Activated CD8-positive, alpha-beta memory T cell treated with anti-CD3 and anti-CD28 coated beads, Interleukin-2, amount 50 U/mL, for 1 hour (primary cell): ENCODE data around the gene HSD3B2.

ENCODE experiments used
- DNase-seq: peaks from one replicate; pipeline ENCODE4 v3.0.0-alpha.2; 2020; ENCODE audit errors: extremely low read depth

The HSD3B2 gene

DNA sequence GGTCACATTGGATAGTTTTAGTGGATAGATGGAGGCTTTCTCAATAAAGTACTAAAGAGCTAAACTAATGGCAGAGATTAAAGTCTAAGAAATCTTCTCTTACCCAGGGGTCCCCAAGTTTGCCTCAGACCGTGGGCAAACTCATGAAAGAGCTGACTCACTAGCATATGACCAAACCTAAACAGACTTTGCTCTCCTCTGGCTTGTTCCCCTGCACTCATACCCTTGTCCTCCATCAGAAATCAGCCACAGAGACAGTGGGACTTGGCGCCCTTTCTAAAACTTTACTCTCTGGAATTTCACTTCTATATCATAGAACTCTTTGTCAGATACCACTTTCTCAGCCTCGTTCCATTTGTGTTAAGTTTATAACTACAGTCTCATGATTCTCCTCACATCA is 17.0 kb upstream of the HSD3B2 start:
- DNase-seq = no peak

DNA sequence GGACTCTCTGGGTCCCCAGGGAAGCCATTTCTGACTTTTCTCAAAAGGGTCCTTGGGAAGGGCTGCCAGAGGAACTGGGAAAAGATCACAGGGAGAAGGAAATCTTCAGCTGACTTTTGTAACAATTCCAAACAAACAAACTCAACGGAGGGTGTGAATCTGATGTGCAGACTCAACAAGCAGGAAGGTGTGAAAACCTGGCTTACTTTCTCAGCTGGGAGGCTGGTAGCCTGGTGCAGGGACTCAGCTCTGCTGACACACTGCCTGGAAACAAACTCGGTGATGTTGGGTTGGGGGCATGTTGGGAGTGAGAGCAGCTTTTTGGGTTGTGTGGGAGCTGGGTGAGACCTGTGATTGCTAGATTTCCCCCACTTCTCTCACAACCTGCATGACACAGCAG is 10.2 kb upstream of the HSD3B2 start:
- no peak for DNase-seq

DNA sequence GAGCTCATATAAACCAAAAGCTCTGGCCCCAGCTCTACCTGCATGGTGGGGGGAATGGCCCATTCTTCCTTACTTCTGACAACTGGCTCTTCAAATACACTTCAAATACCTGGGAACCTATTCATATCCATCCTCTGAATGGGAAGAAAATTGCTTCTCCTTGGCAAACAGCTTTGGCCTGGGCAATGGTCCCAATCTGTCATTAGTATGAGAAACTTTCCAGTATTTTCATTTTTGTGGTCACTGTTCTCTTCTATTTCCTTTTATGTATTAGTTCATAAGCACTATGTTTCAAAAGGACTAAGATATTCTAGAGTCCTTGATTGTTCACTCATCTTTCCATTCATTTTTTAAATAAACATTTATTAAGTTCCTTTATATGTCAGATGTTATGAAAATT is 5.2 kb upstream of the HSD3B2 start:
- DNase-seq = no peak

DNA sequence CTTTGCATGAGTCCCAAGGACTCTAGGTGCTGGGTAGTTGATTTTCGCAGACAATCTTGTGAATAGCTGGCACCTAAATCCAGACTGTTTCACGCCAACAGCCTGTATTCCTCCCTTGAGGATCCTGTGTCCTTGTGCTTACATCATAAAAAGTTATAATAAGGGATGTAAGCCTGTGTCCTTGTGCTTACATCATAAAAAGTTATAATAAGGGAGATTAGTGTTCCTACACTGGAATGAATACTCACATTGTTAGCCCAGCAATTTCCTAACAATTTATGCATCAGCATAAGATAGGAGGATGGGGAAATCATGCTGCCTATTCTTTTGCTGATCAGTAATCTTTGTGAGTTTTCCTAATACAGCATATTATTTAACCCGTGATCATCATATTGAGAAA is 4.0 kb upstream of the HSD3B2 start:
- no peak for DNase-seq

DNA sequence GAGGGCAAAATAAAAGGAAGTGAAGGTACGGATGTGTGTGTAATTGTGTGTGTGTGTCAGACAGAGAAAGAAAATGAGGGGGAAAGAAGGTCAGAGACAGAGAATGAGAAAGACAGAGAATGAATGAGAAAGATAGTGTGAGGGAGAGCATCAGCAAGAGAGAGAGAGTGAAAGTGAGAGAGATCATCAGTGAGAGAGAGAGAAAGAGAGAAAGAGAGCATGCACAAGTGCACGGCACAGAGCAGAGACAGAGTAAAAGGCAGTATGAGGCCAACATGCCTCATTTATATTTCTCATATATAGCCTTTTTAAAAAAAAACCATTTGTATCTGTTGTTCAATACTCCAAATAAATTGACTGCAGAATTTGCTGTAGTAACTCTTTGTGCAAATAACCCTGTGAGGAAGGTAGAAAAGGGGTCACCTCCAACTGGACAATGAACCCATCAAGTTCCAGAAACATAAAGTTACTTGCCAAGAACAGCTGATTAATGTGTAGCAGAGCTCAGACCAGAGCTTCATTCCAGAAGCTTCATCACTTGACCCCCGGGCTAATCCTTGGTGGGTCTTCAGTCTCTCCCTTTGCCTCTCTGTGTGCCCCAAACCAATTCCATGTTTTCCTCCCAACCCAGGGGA is 1.2 kb downstream of the HSD3B2 start:
- DNase-seq = no peak

DNA sequence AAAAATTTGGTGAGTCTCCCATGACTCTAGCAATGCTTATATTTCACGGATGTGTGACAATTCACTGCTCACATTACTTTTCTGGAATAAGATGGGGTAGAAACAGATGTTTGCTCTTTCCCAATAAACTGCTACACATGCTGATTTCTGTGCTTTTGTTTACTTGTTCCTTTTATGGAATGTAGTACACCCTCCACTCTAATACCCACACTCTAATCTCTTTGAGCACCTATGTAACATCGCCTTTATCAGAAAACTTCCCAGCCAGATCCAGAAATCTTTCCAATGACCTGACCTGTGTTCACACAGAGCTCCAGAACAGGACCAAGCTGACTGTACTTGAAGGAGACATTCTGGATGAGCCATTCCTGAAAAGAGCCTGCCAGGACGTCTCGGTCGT is 4.2 kb downstream of the HSD3B2 start:
- no peak for DNase-seq

DNA sequence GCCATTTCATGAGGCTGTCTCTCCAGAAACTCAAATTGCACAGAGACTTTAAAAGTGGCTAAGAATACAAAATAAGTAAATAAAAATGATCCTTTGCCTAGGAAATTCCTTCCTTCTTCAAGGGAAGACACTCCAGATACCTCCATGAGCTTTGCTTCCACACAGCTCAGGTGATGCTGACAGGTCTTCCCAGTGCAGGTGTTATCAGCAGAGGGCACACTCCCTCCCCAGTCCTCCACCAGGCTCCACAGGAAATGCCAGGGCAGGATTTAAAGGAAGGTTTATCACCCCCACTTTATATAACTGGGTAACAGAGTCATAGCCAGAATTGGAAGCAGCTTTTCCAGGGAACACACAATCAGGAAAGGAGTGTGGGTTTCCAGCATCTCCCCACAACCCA is 5.7 kb downstream of the HSD3B2 start:
- no peak for DNase-seq

DNA sequence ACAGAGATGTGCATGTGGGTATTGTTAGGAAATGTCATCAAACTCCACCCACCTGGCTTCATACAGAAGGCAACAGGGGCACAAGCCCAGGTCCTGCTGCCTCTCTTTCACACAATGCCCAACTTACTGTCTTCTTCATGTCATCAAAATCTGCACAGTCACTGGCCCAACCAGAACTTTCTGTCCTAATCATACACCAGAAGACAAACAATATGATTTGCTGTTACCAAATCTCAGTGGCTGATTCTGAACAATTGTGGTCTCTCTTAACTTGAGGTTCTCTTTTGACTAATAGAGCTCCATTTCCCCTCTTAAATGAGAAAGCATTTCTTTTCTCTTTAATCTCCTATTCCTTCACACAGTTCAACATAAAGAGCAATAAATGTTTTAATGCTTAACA is 7.7 kb downstream of the HSD3B2 start:
- no peak for DNase-seq

DNA sequence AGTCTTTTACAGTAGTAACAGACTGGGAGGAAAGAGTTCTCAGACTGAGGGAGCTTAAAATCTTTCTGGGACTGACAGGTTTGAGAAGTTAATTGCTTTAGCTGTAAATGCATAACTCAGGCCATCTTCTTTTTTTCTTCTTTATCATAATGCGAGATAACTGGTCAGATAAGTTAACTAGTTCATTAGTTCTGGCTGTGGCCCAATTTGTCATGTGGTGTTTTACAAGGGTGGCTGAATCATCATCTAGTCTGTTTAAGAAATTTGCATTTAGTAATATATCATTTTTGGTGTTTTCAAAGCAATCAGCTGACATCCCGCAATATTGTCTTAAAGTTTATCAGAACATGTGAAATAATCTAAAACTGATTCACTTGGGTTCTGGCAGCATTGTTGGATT is 14.0 kb downstream of the HSD3B2 start:
- DNase-seq = no peak

DNA sequence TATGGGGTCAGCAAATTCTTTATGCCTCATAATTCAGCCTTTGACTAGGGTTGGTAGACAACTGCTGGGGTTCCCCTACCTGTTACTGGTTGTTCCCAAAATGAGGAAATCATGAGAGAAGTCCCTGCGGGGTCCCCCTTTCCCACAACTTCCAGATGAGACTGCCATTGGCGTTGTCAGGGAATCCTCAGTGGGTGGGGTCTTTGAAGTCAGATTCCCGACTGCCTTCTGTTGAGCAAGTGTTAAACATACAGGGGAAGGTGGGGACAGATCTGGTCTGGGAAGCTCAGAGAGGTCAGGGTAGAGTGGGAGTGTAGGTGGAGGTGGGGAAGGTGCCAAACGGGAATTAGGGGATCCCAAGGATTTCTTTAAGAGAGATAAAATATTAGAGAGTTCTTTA is 14.7 kb downstream of the HSD3B2 start:
- no peak for DNase-seq

DNA sequence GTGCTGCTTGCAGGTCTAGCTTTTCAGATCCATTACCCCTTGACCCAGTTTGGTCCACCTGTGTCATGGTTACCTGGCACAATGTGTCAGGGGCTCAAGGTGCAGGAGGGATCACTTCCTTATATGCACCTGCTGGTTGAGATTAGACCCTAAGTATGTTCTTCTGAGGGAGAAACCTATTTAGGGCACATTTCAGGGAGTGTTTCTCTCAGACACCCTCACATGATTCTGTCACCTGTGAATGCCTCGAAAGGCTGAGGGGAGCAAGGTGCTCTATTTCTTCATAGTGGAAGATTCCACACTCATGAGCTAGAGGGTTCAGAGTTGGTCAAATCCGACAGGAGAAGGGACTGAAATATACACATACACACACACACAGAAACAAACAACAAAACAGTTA is 15.5 kb downstream of the HSD3B2 start:
- DNase-seq = no peak

DNA sequence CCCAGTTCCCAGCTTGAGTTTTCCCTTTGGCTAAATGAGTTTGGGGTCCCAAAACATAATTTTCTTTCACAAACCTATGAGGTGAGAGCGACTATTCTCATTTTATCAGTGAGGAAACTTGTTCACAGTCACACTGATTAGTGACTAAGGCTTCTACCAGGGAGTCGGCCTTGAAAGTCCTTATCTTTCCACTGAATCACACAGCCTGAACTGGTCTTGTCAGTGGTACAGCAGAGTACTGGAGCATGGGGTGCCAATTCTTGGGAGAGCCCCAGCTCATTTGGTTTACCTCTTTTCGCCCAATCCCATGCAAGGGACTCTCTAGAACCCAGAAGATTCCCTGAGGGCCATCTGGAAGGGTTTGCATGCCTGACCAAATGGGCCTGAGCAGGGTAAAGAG is 16.9 kb downstream of the HSD3B2 start:
- no peak for DNase-seq

DNA sequence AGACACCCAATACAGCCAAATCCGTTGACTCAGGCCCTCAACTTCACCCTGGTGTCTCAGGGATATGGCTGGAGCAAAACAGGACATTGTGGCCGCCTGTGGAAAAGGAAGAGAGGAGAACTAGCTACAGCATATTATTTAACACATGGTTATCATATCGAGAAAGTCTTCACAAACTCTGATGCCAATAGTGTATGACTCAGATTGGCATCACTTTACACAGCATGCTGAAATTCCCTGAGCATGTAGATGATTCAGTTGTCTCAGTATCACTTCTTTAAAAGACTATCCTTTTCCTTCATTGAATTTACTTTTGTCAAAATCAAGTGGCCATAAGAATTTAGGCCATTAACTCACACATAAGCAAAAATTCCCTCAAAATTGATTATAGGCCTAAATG is 20.1 kb downstream of the HSD3B2 start:
- no peak for DNase-seq

DNA sequence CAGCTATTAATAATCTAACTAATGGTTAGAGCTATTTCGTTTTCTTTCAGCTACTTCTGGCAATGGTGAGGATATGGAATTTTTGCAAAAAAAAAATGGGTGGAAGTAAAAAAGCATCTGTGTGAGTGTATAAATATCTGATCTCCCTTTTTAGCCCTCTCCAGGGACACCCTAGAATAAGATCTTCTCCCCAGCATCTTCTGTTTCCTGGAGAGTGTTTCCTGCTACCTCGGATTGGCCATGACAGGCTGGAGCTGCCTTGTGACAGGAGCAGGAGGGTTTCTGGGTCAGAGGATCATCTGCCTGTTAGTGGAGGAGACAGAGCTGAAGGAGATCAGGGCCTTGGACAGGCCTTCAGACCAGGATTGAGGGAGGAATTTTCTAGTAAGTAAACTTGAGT is 23.8 kb downstream of the HSD3B2 start:
- DNase-seq = no peak

DNA sequence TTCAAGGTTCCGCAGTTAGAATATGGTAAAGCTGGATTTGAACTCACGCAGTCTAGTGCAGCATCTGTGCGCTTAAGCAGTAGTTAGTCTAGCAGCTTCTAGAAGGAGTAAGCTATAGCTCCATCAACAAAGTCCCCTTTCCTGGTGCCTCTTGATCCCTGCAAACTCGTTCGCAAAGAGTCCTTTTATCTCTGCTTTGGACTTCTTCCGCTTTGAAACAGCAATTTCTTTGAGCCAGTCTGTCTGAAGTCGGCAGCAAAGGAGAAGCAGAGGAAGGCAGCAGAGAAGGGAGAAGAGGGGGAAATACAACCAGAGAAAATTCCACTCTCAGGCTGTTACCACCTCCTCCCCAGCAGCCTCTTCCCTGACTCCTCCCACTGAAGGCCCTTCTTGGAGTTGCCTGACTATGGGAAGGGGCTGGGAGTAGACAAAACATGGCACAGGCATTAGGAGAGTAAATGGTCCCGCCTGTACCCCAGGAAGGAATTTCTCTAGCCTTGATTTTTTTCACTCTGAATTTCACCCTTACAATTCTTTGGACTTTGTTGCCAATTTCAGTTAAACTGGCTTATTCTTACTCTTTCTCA is 25.9 kb downstream of the HSD3B2 start:
- no peak for DNase-seq

DNA sequence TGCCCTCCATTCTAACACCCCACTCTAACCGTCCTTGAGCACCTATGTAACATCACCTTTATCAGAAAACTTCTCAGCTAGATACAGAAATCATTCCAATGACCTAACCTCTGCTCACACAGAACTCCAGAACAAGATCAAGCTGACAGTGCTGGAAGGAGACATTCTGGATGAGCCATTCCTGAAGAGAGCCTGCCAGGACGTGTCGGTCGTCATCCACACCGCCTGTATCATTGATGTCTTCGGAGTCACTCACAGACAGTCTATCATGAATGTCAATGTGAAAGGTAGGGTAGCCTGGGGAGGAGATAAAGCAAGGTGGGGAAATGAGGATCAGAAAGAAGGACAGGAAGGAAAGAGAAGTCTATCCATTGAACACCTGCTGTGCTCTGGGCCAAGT is 27.8 kb downstream of the HSD3B2 start:
- no peak for DNase-seq

DNA sequence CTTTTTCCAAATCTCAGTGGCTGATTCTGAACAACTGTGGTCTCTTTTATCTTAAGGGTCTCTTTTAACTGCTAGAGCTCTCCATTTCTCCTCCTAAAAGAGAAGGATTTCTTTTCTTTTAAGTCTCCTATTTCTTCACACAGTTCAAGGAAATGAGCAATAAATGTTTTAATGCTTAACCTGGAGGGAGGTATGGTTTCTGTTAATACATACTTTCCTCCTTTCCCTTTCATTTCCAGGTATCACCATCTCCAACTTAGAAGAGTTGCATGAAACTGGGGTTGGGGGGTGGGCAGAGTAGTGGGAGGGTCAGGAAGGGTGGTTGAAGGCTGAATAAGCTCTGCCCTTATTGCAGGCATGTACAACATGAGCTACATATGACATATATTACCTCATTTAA is 31.4 kb downstream of the HSD3B2 start:
- DNase-seq = no peak

DNA sequence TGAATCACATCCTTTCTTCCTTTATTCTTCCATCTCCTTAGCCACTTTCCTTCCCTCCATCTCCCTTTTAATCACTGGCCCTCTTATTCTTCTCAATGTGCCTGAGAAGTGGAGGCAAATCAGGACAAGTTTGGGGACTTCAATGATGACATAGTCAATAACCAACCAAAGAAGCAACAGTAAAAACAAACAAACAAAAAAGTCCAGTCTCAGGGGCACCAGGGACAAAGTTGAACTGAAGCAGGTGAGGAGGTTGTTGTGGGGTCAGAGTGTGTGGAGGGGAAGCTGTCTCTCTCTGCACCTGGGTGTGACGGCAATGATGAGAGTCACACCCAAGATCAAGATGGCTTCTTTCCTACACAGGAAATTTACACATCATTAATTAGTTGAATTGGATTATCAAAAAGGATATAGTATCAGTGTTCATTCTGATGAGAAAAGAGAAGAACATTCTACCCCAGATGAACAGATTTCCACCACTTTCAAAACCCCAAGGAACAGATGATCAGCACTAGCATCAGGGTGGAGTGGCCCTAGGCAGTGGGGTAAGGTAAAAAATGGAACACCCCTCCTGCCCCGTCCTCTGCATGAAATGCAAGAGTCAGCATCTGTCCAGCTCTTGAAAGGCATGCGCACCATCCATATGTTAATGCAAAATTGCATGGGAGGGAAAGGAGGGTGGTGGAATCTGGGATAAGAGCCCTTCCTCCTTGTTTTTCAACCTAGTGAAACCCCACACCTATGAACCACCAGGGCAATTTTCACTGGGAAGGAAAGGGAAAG is 32.6 kb downstream of the HSD3B2 start:
- DNase-seq = no peak

DNA sequence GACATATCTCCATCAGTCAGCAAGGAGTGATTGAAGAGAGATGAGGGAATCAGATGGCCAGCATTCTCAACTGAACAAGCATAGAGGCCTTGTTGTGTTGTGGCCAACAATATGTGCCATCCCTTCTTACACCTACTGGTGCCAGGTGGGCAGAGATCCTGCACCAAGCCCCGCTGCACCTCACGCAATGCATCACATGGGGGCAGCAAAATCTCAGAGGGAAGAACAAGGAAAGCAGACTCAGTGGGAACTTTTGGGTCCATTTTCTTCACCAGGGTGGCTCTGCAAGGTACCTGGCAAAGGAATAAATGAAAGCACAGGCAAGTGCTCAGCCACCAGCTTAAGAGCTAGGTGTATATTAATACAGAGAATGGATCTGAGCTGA is 33.2 kb downstream of the HSD3B2 start:
- no peak for DNase-seq

DNA sequence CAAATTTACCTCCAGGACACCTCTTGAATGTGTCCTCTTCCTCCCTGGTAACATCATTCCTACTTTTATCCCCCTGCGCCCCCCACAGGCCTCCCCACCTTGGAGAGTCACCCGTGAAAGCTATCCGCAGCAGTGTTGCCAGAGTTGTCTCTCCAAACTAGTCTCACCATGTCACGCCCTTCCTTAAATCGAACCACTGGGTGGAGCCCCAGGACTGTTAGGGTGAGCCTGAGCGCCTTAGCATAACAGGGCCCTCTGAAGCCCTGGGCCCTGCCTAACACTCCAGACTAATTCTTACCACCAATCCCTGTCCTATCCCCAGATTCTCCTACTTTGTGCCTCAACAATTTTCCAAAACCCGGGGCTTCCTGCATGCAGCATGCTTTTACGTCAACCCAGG is 35.0 kb downstream of the HSD3B2 start:
- no peak for DNase-seq

DNA sequence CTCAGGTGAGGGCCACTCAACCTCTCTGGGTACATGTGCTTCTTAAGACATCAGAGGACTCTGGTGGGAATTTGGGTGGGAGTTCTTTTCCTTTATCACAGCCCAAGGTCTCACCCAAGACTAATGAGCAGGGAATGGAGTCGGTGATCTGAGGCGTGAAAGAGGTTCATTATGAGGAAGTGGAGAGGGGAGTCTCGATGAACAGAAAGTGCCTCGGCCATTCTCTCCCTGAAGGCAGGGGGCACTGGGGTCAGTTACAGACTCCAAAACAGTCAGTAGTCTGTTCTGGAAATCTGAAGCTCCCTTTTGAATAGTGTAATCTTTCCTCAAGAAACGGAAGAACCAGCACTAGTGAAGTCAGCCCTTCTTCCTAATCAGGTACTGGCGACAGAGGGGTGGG is 36.2 kb downstream of the HSD3B2 start:
- no peak for DNase-seq

DNA sequence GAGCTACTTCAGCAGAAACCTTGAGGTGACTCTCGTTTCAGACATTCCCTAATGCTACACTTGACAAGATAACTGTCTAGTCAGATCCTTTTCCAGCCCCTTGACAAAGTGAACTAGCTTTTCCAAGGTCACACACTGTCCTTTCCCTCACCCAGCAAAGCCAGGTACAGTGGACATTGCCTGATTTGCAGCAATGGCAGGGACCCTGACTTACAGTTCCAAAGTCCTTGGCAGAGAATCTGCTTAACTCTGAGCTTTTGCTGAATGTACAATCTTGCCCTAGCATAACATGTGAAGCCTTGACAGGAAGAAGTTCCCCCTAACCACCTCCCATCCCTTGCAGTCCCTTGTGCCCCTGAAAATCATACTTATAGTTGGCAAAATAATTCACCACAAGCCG is 37.1 kb downstream of the HSD3B2 start:
- no peak for DNase-seq

DNA sequence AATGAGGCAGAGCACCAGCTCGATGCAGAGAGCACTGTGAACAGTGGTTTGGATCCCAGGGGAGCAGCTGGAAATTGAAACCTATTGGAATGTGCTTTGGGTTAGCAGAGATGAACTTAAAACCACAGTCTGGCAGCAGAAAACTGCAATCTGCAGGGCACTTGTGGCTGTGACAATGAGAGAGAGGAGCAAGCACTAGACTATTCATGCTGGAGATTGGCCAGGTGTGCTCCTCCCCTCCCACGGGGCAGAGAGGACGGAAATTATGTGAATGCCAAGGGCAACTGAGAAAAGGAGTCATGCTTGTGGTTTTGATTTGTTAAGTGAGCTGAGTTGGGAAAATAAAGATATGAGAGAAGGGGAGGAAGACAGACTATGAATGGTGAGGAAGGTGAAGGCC is 38.1 kb downstream of the HSD3B2 start:
- no peak for DNase-seq

DNA sequence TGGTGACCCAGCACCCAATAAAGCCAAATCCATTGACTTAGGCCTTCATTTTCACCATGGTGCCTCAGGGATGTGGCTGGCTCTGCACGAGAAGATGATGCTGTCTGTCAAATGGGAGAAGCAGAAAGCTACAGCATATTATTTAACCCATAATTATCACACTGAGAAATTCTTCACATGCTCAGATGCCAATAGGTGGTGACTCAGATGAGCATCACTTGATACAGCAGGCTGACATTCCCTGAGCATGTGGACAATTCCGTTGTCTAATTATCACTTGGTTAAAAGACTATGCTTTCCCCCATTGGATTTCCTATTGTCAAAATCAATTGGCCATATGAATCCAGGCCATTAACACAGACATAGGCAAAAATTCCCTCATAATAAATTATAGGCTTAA is 48.0 kb downstream of the HSD3B2 start:
- no peak for DNase-seq
